GM21381 (cell line): Measurements from ENCODE around the gene MACIR.
"Not testable (repeated sequence)": the region's sequence is repeated elsewhere in the genome, so short reads cannot be mapped to it uniquely, and the experiment has no call there.

Experiments
- ATAC-seq: cut with Tn5 transposase; IDR thresholded peaks from one replicate; pipeline ENCODE4 v1.9.1; 2021; ENCODE audit warnings: mild to moderate bottlenecking, moderate library complexity; ENCODE audit not compliant: unreplicated experiment

MACIR gene

GRCh38 chr5:103258368-103258956 lies at the start of gene MACIR:
MACIR (plus strand) TSS chr5:103258763; CDS start chr5:103275920, 17,157 bp downstream.
- peak; percentile 78 for ATAC-seq

GRCh38 chr5:103209065-103209464 lies 49.5 kb upstream of the MACIR start:
- ATAC-seq, result no peak

GRCh38 chr5:103210952-103211351 lies 47.6 kb upstream of the MACIR start:
- no peak for ATAC-seq

GRCh38 chr5:103211576-103212561 lies 46.7 kb upstream of the MACIR start:
- peak; percentile 83 for ATAC-seq

- ATAC-seq, result no peak
Observed at GRCh38 chr5:103216137-103216536, 42.4 kb upstream of the MACIR start.

GRCh38 chr5:103216697-103217096 lies 41.9 kb upstream of the MACIR start:
- no peak for ATAC-seq

- no peak for ATAC-seq
Observed at GRCh38 chr5:103217101-103217500, 41.5 kb upstream of the MACIR start.

- no peak for ATAC-seq
Observed at GRCh38 chr5:103218164-103218563, 40.4 kb upstream of the MACIR start.

- not testable (repeated sequence) for ATAC-seq
Observed at GRCh38 chr5:103219074-103219473, 39.5 kb upstream of the MACIR start.

GRCh38 chr5:103223031-103223955 lies 35.3 kb upstream of the MACIR start:
- ATAC-seq, result no peak

- peak; percentile 90 for ATAC-seq
Observed at GRCh38 chr5:103224118-103224893, 34.3 kb upstream of the MACIR start.

GRCh38 chr5:103224894-103225246 lies 33.7 kb upstream of the MACIR start:
- ATAC-seq, result no peak

- no peak for ATAC-seq
Observed at GRCh38 chr5:103228061-103228460, 30.5 kb upstream of the MACIR start.

- no peak for ATAC-seq
Observed at GRCh38 chr5:103228588-103228987, 30.0 kb upstream of the MACIR start.

- ATAC-seq, result peak; percentile 72
Observed at GRCh38 chr5:103232393-103232999, 26.1 kb upstream of the MACIR start.

- no peak for ATAC-seq
Observed at GRCh38 chr5:103234239-103234975, 24.2 kb upstream of the MACIR start.

- ATAC-seq, result no peak
Observed at GRCh38 chr5:103235891-103236290, 22.7 kb upstream of the MACIR start.

- ATAC-seq, result no peak
Observed at GRCh38 chr5:103237778-103238177, 20.8 kb upstream of the MACIR start.

- no peak for ATAC-seq
Observed at GRCh38 chr5:103243665-103244064, 14.9 kb upstream of the MACIR start.
